ENCODE results near the gene C2orf76.

C2orf76 gene

DNA sequence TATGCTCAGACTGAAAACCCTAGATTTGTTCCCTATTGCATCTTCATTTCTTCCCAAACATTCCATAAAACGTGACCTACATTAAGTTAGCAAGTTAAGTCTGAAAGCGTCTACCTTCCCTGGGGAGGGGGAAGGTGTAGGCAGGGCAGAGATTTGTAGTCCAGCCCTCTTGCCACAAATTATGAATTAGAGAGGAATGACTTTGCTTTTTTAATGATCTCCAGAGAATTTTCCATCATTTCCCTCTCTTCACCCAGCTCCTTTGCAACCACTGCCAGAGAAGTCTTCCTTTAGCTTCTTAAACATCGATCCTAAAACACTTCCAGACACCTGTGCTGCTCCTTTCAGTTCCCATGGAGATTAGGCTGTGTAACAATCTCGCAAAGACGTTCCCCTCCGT is 1.2 kb downstream of the C2orf76 start:
- H4K12ac ChIP-seq (ENCODE audit: low read depth, low read length), result no peak overlapping the region
- H3K79me2 ChIP-seq (ENCODE audit: control insufficient read depth, insufficient read depth, low read length, poor library complexity), result peaks cover 15% of the 10 kb centered on the region
- no peaks in the 10 kb centered on the region for H3K9me3 ChIP-seq (ENCODE audit: insufficient read depth, low read depth, low read length)
- H3K18ac ChIP-seq (ENCODE audit: low read length), result no peak overlapping the region
- H2AFZ ChIP-seq (ENCODE audit: insufficient read depth, low read length, poor library complexity), result no peak overlapping the region
- peaks cover 8 to 16% of the 10 kb centered on the region in 2 experiments for H3K4me1 ChIP-seq (ENCODE audit: control insufficient read depth in 1 of 2, insufficient read depth in 2 of 2, low read length in 2 of 2)
- no peak overlapping the region for H2AK5ac ChIP-seq (ENCODE audit: low read length)
- no peak overlapping the region for H2BK120ac ChIP-seq (ENCODE audit: insufficient read depth, low read length, poor library complexity)
- no peak overlapping the region for H2BK12ac ChIP-seq (ENCODE audit: low read length)
- no peak overlapping the region for H2BK5ac ChIP-seq (ENCODE audit: low read depth, low read length, poor library complexity)
- DNase-seq, result no peak
- H3K27ac ChIP-seq (ENCODE audit: low read depth, low read length), result no peak overlapping the region
- no peak overlapping the region for H3K4me3 ChIP-seq (ENCODE audit: low read depth, low read length)
- H3K36me3 ChIP-seq (ENCODE audit: control insufficient read depth in 1 of 2, insufficient read depth in 2 of 2, low read length in 2 of 2), result peaks cover 9 to 14% of the 10 kb centered on the region in 2 experiments
- H3K79me1 ChIP-seq (ENCODE audit: low read length), result peaks cover 16% of the 10 kb centered on the region
- no CpG with 5 or more reads among the region's 6 CpGs for WGBS (ENCODE audit: extremely low coverage, insufficient coverage, insufficient read length)
- no peak overlapping the region for H4K8ac ChIP-seq (ENCODE audit: low read depth, low read length)
- H3K4ac ChIP-seq (ENCODE audit: low read depth, low read length), result peak overlapping the region; percentile 24
- no peaks in the 10 kb centered on the region for H3K27me3 ChIP-seq (ENCODE audit: insufficient read depth, low read length)
- peak overlapping the region; percentile 56 for H3K4me2 ChIP-seq (ENCODE audit: low read length)
- no peak overlapping the region for H3K23ac ChIP-seq (ENCODE audit: low read length)
- H4K91ac ChIP-seq (ENCODE audit: low read depth, low read length), result no peak overlapping the region
- H3K9ac ChIP-seq (ENCODE audit: low read length), result no peak overlapping the region
- H3K14ac ChIP-seq (ENCODE audit: low read length), result no peak overlapping the region

DNA sequence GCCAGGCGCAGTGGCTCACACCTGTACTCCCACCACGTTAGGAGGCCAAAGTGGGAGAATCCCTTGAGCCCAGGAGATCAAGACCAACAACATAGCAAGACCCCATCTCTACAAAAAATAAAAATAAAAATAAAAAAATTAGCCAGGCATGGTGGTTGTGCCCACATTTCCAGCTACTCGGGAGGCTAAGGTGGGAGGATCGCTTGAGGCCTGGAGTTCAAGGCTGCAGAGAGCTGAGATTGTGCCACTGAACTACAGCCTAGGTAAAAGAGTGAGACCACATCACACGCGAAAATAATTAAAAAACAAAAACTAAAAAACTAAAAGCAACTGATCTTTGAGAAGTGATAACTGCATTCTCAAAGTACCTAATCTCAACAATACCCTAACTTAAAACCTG is 1.8 kb downstream of the C2orf76 start:
- H3K18ac ChIP-seq (ENCODE audit: low read length), result no peak overlapping the region
- no peaks in the 10 kb centered on the region for H3K9me3 ChIP-seq (ENCODE audit: insufficient read depth, low read depth, low read length)
- no peak overlapping the region for H2AK5ac ChIP-seq (ENCODE audit: low read length)
- peaks cover 7 to 12% of the 10 kb centered on the region in 2 experiments for H3K36me3 ChIP-seq (ENCODE audit: control insufficient read depth in 1 of 2, insufficient read depth in 2 of 2, low read length in 2 of 2)
- peaks cover 16% of the 10 kb centered on the region for H3K79me1 ChIP-seq (ENCODE audit: low read length)
- H3K9ac ChIP-seq (ENCODE audit: low read length), result no peak overlapping the region
- DNase-seq, result no peak
- H2BK12ac ChIP-seq (ENCODE audit: low read length), result no peak overlapping the region
- H3K14ac ChIP-seq (ENCODE audit: low read length), result no peak overlapping the region
- H3K4me1 ChIP-seq (ENCODE audit: control insufficient read depth in 1 of 2, insufficient read depth in 2 of 2, low read length in 2 of 2), result peaks cover 8 to 16% of the 10 kb centered on the region in 2 experiments
- no peak overlapping the region for H4K12ac ChIP-seq (ENCODE audit: low read depth, low read length)
- no peak overlapping the region for H2BK5ac ChIP-seq (ENCODE audit: low read depth, low read length, poor library complexity)
- H3K79me2 ChIP-seq (ENCODE audit: control insufficient read depth, insufficient read depth, low read length, poor library complexity), result peaks cover 15% of the 10 kb centered on the region
- H3K23ac ChIP-seq (ENCODE audit: low read length), result no peak overlapping the region
- H3K4me2 ChIP-seq (ENCODE audit: low read length), result no peak overlapping the region
- no CpG with 5 or more reads among the region's 6 CpGs for WGBS (ENCODE audit: extremely low coverage, insufficient coverage, insufficient read length)
- no peak overlapping the region for H2BK120ac ChIP-seq (ENCODE audit: insufficient read depth, low read length, poor library complexity)
- no peak overlapping the region for H2AFZ ChIP-seq (ENCODE audit: insufficient read depth, low read length, poor library complexity)
- H4K91ac ChIP-seq (ENCODE audit: low read depth, low read length), result no peak overlapping the region
- no peak overlapping the region for H3K4me3 ChIP-seq (ENCODE audit: low read depth, low read length)
- H3K27me3 ChIP-seq (ENCODE audit: insufficient read depth, low read length), result no peaks in the 10 kb centered on the region
- no peak overlapping the region for H4K8ac ChIP-seq (ENCODE audit: low read depth, low read length)
- no peak overlapping the region for H3K4ac ChIP-seq (ENCODE audit: low read depth, low read length)
- no peak overlapping the region for H3K27ac ChIP-seq (ENCODE audit: low read depth, low read length)

GRCh38 chr2:119360423-119360966 is 6.1 kb downstream of the C2orf76 start:
- H3K9me3 ChIP-seq (ENCODE audit: insufficient read depth, low read depth, low read length), result no peaks in the 10 kb centered on the region
- H2BK12ac ChIP-seq (ENCODE audit: low read length), result no peak overlapping the region
- H3K79me2 ChIP-seq (ENCODE audit: control insufficient read depth, insufficient read depth, low read length, poor library complexity), result no peaks in the 10 kb centered on the region
- H4K91ac ChIP-seq (ENCODE audit: low read depth, low read length), result no peak overlapping the region
- no peak overlapping the region for H2AK5ac ChIP-seq (ENCODE audit: low read length)
- no peak overlapping the region for H4K12ac ChIP-seq (ENCODE audit: low read depth, low read length)
- no peaks in the 10 kb centered on the region for H3K79me1 ChIP-seq (ENCODE audit: low read length)
- H3K27ac ChIP-seq (ENCODE audit: low read depth, low read length), result no peak overlapping the region
- peaks cover under 1 to 2% of the 10 kb centered on the region in 2 experiments for H3K4me1 ChIP-seq (ENCODE audit: control insufficient read depth in 1 of 2, insufficient read depth in 2 of 2, low read length in 2 of 2)
- no peak overlapping the region for H3K4ac ChIP-seq (ENCODE audit: low read depth, low read length)
- H2BK120ac ChIP-seq (ENCODE audit: insufficient read depth, low read length, poor library complexity), result no peak overlapping the region
- H3K4me2 ChIP-seq (ENCODE audit: low read length), result no peak overlapping the region
- no peaks in the 10 kb centered on the region for H3K36me3 ChIP-seq (ENCODE audit: control insufficient read depth in 1 of 2, insufficient read depth in 2 of 2, low read length in 2 of 2)
- no peak for DNase-seq
- H2BK5ac ChIP-seq (ENCODE audit: low read depth, low read length, poor library complexity), result no peak overlapping the region
- H3K4me3 ChIP-seq (ENCODE audit: low read depth, low read length), result no peak overlapping the region
- no peak overlapping the region for H4K8ac ChIP-seq (ENCODE audit: low read depth, low read length)
- no peaks in the 10 kb centered on the region for H3K27me3 ChIP-seq (ENCODE audit: insufficient read depth, low read length)
- no peak overlapping the region for H3K14ac ChIP-seq (ENCODE audit: low read length)
- WGBS (ENCODE audit: extremely low coverage, insufficient coverage, insufficient read length), result no CpG with 5 or more reads among the region's 2 CpGs
- no peak overlapping the region for H3K9ac ChIP-seq (ENCODE audit: low read length)
- H2AFZ ChIP-seq (ENCODE audit: insufficient read depth, low read length, poor library complexity), result no peak overlapping the region
- H3K23ac ChIP-seq (ENCODE audit: low read length), result no peak overlapping the region
- H3K18ac ChIP-seq (ENCODE audit: low read length), result no peak overlapping the region

- H3K36me3 ChIP-seq (ENCODE audit: control insufficient read depth in 1 of 2, insufficient read depth in 2 of 2, low read length in 2 of 2), result no peaks in the 10 kb centered on the region
- no peak overlapping the region for H4K12ac ChIP-seq (ENCODE audit: low read depth, low read length)
- no peak overlapping the region for H3K9ac ChIP-seq (ENCODE audit: low read length)
- no peaks in the 10 kb centered on the region for H3K27me3 ChIP-seq (ENCODE audit: insufficient read depth, low read length)
- H3K9me3 ChIP-seq (ENCODE audit: insufficient read depth, low read depth, low read length), result no peaks in the 10 kb centered on the region
- no peak overlapping the region for H2BK5ac ChIP-seq (ENCODE audit: low read depth, low read length, poor library complexity)
- no peak overlapping the region for H3K23ac ChIP-seq (ENCODE audit: low read length)
- H3K79me1 ChIP-seq (ENCODE audit: low read length), result no peaks in the 10 kb centered on the region
- H4K8ac ChIP-seq (ENCODE audit: low read depth, low read length), result no peak overlapping the region
- H2AK5ac ChIP-seq (ENCODE audit: low read length), result no peak overlapping the region
- no peak overlapping the region for H2AFZ ChIP-seq (ENCODE audit: insufficient read depth, low read length, poor library complexity)
- H3K4me1 ChIP-seq (ENCODE audit: control insufficient read depth in 1 of 2, insufficient read depth in 2 of 2, low read length in 2 of 2), result no peaks in the 10 kb centered on the region
- H3K79me2 ChIP-seq (ENCODE audit: control insufficient read depth, insufficient read depth, low read length, poor library complexity), result no peaks in the 10 kb centered on the region
- no peak overlapping the region for H3K4me3 ChIP-seq (ENCODE audit: low read depth, low read length)
- no CpG with 5 or more reads among the region's 6 CpGs for WGBS (ENCODE audit: extremely low coverage, insufficient coverage, insufficient read length)
- no peak overlapping the region for H3K14ac ChIP-seq (ENCODE audit: low read length)
- H3K4me2 ChIP-seq (ENCODE audit: low read length), result no peak overlapping the region
- H2BK12ac ChIP-seq (ENCODE audit: low read length), result no peak overlapping the region
- H3K18ac ChIP-seq (ENCODE audit: low read length), result no peak overlapping the region
- no peak overlapping the region for H4K91ac ChIP-seq (ENCODE audit: low read depth, low read length)
- no peak overlapping the region for H3K27ac ChIP-seq (ENCODE audit: low read depth, low read length)
- no peak overlapping the region for H2BK120ac ChIP-seq (ENCODE audit: insufficient read depth, low read length, poor library complexity)
- DNase-seq, result no peak
- no peak overlapping the region for H3K4ac ChIP-seq (ENCODE audit: low read depth, low read length)
Observed at GRCh38 chr2:119359774-119360173, 6.9 kb downstream of the C2orf76 start.
